Activated T-helper 1 cell treated with anti-CD3 and anti-CD28 coated beads, Interleukin-12 subunit alpha, Interleukin-12 subunit beta, Interleukin-2, Interleukin-4 antibody, amounts not matched to agents 30 ng/mL and 10 ng/mL and 1 ng/mL, durations not matched to agents 14 hours and 24 hours and 36 hours (primary cell): Measurements from ENCODE around the gene MNS1. TPM values are rescaled to one million over a fixed set of nuclear protein-coding genes. Genes with fewer than 3 reads are reported as not detected.

Experiments
- DNase-seq: peaks from one replicate; pipeline ENCODE4 v3.0.0; 2021; ENCODE audit warnings: low spot score
- H3K27ac Mint-ChIP-seq: one replicate; pipeline ENCODE4 v1.8.0; 2021; ENCODE audit warnings: mild to moderate bottlenecking, mixed read lengths
- H3K27me3 Mint-ChIP-seq: one replicate; pipeline ENCODE4 v1.8.0; 2022; ENCODE audit warnings: mild to moderate bottlenecking, moderate library complexity, mixed read lengths; ENCODE audit not compliant: insufficient read depth
- H3K36me3 Mint-ChIP-seq: one replicate; pipeline ENCODE4 v1.8.0; 2021; ENCODE audit warnings: low read depth, mixed read lengths
- H3K4me1 Mint-ChIP-seq: one replicate; pipeline ENCODE4 v1.8.0; 2021; ENCODE audit warnings: low read depth, mixed read lengths
- H3K4me3 Mint-ChIP-seq: one replicate; pipeline ENCODE4 v1.8.0; 2021; ENCODE audit warnings: mild to moderate bottlenecking, moderate library complexity, mixed read lengths
- H3K9me3 Mint-ChIP-seq: one replicate; pipeline ENCODE4 v1.8.0; 2021; ENCODE audit warnings: mixed read lengths
- intact Hi-C: fragments of 100-400 bp; cut with micrococcal nuclease; formaldehyde crosslinking; loops from one replicate; pipeline ENCODE4 v1.15.1; 2024
- total RNA-seq: library from RNA; stranded (reverse); gene quantifications from 2 replicates; pipeline ENCODE4 v1.2.3, GENCODE V29; 2022

Gene MNS1
- total RNA-seq, 1 donor from 2014 or later: 0.44 TPM

DNA sequence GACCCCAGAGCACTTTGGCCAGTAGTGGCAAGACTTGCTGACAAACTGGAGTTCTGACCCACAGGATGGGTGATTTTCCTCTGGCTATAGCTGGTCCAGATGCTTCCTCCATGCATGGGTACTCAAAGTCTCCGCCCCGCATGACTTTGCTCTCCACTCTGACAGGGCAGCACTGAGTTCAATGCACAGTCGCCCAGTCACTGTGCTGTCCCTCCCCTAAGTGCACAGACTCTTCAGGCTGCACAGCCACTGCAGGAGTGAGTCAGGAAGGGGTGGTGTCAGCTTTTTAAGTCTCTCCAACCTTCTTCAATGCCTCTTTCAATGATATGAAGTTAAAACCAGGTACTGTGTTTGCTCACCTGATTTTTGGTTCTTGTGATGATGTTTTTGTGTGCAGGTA lies 81.9 kb downstream of the MNS1 start:
- no peak overlapping the region for H3K4me3 Mint-ChIP-seq
- H3K27ac Mint-ChIP-seq: no peak overlapping the region
- intact Hi-C loops: no loop called here
- H3K27me3 Mint-ChIP-seq: peaks cover 3% of the 10 kb centered on the region
- no peaks in the 10 kb centered on the region for H3K36me3 Mint-ChIP-seq
- H3K4me1 Mint-ChIP-seq: no peaks in the 10 kb centered on the region
- H3K9me3 Mint-ChIP-seq: peaks cover 3% of the 10 kb centered on the region
- DNase-seq: no peak

Other genes with a start within 250 kb of the MNS1 start
- 40.7 and 41.7 TPM in 2 replicates for gene RFX7, start 221.3 kb downstream of the MNS1 start, total RNA-seq
- gene TEX9, start 99.7 kb downstream of the MNS1 start, total RNA-seq: 0.67 and 0.78 TPM in 2 replicates